Transverse colon (tissue), 4 donors: ENCODE measurements around the gene ZNF677. TPM values are rescaled to one million over a fixed set of nuclear protein-coding genes. Genes with fewer than 3 reads are reported as not detected.
"Not testable (repeated sequence)": the region's sequence is repeated elsewhere in the genome, so short reads cannot be mapped to it uniquely, and the experiment has no call there.

Experiments
- DNase-seq: peaks from one replicate; pipeline ENCODE4 v3.0.0-alpha.2; 2019
- H3K27ac ChIP-seq, 4 donors: fragments of 200-600 bp; sonication (generic); 2 replicates each; pipeline ENCODE4 v1.5.1; 2016 to 2018; ENCODE audit warnings: inconsistent platforms in 4 of 4
- H3K27me3 ChIP-seq: fragments of 200-600 bp; sonication (generic); 2 replicates; pipeline ENCODE4 v1.5.1; 2017; ENCODE audit warnings: inconsistent platforms
- H3K36me3 ChIP-seq, 4 donors: fragments of 200-600 bp; sonication (generic); 2 replicates each; pipeline ENCODE4 v1.5.1; 2017 to 2019; ENCODE audit warnings: inconsistent platforms in 4 of 4
- H3K4me1 ChIP-seq, 4 donors: fragments of 200-600 bp; sonication (generic); 2 replicates each; pipeline ENCODE4 v1.5.1; 2017 to 2020; ENCODE audit warnings: inconsistent platforms in 4 of 4
- H3K4me3 ChIP-seq, 4 donors: fragments of 200-600 bp; sonication (generic); 1 replicate in 1 of 4; 2 replicates in 3 of 4; pipeline versions ENCODE4 v1.5.1 to v1.6.1; 2017 to 2019; ENCODE audit warnings: inconsistent platforms in 4 of 4
- H3K9me3 ChIP-seq, 2 donors: fragments of 200-600 bp; sonication (generic); 2 replicates each; pipeline ENCODE4 v1.5.1; 2017 to 2019; ENCODE audit warnings: inconsistent platforms in 2 of 2
- CTCF ChIP-seq, 5 experiments: fragments of 200-600 bp in 3 of 5; fragments of 450-650 bp in 2 of 5; sonication (generic) in 3 of 5; IDR thresholded peaks; 1 replicate in 2 of 5; 2 replicates in 3 of 5; pipeline ENCODE4 v1.5.1; 2016 to 2017; ENCODE audit warnings: antibody characterized with exemption in 5 of 5, inconsistent platforms in 3 of 5, mild to moderate bottlenecking in 2 of 5, moderate library complexity in 1 of 5
- EP300 ChIP-seq: sonication (generic); formaldehyde crosslinking; IDR thresholded peaks from one replicate; pipeline ENCODE4 v1.6.1; 2017; ENCODE audit warnings: antibody characterized with exemption, low read depth
- POLR2A ChIP-seq: fragments of 450-650 bp; IDR thresholded peaks from one replicate; pipeline ENCODE4 v1.6.1; 2016; ENCODE audit warnings: antibody characterized with exemption, mild to moderate bottlenecking, moderate library complexity
- POLR2AphosphoS5 ChIP-seq, 3 donors: sonication (generic); formaldehyde crosslinking; IDR thresholded peaks; one replicate each; pipeline ENCODE4 v1.6.1; 2016; ENCODE audit warnings: antibody characterized with exemption in 3 of 3
- WGBS, 2 donors: methylation state at CpG; one replicate each; pipeline ENCODE4 v1.1.5; 2018; ENCODE audit warnings: low coverage in 1 of 2; 5-methylcytosine and 5-hydroxymethylcytosine counted together
- in situ Hi-C, 4 donors: fragments of 200-750 bp; cut with MboI; loops; one replicate each; pipeline versions ENCODE4 v1.15.0 to v1.15.1; 2017; ENCODE audit warnings: low sequenced_read_pairs in 3 of 4, low pct_ligation_motif_present in 1 of 4, low pct_unique_long_range_greater_than_20kb in 1 of 4
- intact Hi-C: fragments of 100-400 bp; cut with DNase I; formaldehyde crosslinking; loops from one replicate; pipeline ENCODE4 v1.15.1; 2023; ENCODE audit warnings: low total_unique reads
- total RNA-seq, 4 donors: library from RNA; depleted of rRNA; stranded (reverse); fragments of >200 nt; gene quantifications; one replicate each; pipeline ENCODE4 v1.1.0, GENCODE V29; 2016

Gene ZNF677
- total RNA-seq, 4 donors from 2014 or later, result 3.4 to 9.7 (median 6.7) TPM

GRCh38 chr19:53285087-53285486, 30.4 kb upstream of the ZNF677 start:
- peaks cover 0 to 9% of the 10 kb centered on the region in 2 donors for H3K9me3 ChIP-seq
- no peaks in the 10 kb centered on the region for H3K27me3 ChIP-seq
- in situ Hi-C loops, result no loop called here
- H3K27ac ChIP-seq, result no peak overlapping the region
- no peaks in the 10 kb centered on the region for H3K36me3 ChIP-seq
- intact Hi-C loops, result no loop called here
- DNase-seq, result no peak
- H3K4me3 ChIP-seq, result no peak overlapping the region
- TF ChIP-seq EP300 (no peak), CTCF (IDR thresholded peaks at IDR 0.05) (no peak), POLR2A (no peak), POLR2AphosphoS5 (IDR thresholded peaks at IDR 0.05) (no peak)
- H3K4me1 ChIP-seq, result no peaks in the 10 kb centered on the region
- 60 to 68% methylated on average over 3 to 4 of the region's 4 CpGs for WGBS, 2 donors

GRCh38 chr19:53281947-53282346, 27.3 kb upstream of the ZNF677 start:
- H3K9me3 ChIP-seq, H3K27me3 ChIP-seq, in situ Hi-C loops, H3K4me3 ChIP-seq, intact Hi-C loops, DNase-seq, H3K4me1 ChIP-seq, H3K27ac ChIP-seq, H3K36me3 ChIP-seq: not testable (repeated sequence)
- WGBS, 2 donors, result no CpG with 5 or more reads among the region's 8 CpGs

GRCh38 chr19:53275480-53275879, 20.8 kb upstream of the ZNF677 start:
- no peak overlapping the region for H3K27ac ChIP-seq
- no peaks in the 10 kb centered on the region for H3K4me1 ChIP-seq
- H3K4me3 ChIP-seq, result no peak overlapping the region
- H3K36me3 ChIP-seq, result no peaks in the 10 kb centered on the region
- intact Hi-C loops (no loop called here), in situ Hi-C loops (no loop called here)
- WGBS, 2 donors, result 92 to 100% methylated on average over 2 of the region's 2 CpGs
- TF ChIP-seq POLR2A, result no peak
- TF ChIP-seq CTCF (IDR thresholded peaks at IDR 0.05), result no peak
- TF ChIP-seq EP300, result no peak
- TF ChIP-seq POLR2AphosphoS5 (IDR thresholded peaks at IDR 0.05), result no peak
- no peaks in the 10 kb centered on the region for H3K9me3 ChIP-seq
- no peak for DNase-seq
- no peaks in the 10 kb centered on the region for H3K27me3 ChIP-seq

- no peaks in the 10 kb centered on the region for H3K36me3 ChIP-seq
- no peak overlapping the region for H3K4me3 ChIP-seq
- no peak overlapping the region for H3K27ac ChIP-seq
- H3K4me1 ChIP-seq, result no peaks in the 10 kb centered on the region
- WGBS, 2 donors, result 86 to 88% methylated on average over 6 to 9 of the region's 9 CpGs
- intact Hi-C loops (no loop called here), in situ Hi-C loops (loop anchor here in 1 of 4 donors (5.0 kb wide), 1 partner anchor 40 kb away; no protein-coding TSS in a partner anchor)
- DNase-seq, result no peak
- TF ChIP-seq CTCF (IDR thresholded peaks at IDR 0.05), result no peak
- no peak for TF ChIP-seq POLR2AphosphoS5 (IDR thresholded peaks at IDR 0.05)
- TF ChIP-seq EP300, result no peak
- TF ChIP-seq POLR2A, result no peak
- no peaks in the 10 kb centered on the region for H3K27me3 ChIP-seq
- H3K9me3 ChIP-seq, result no peaks in the 10 kb centered on the region
Measured at GRCh38 chr19:53272044-53272443, 17.4 kb upstream of the ZNF677 start.

- H3K36me3 ChIP-seq, H3K27ac ChIP-seq, DNase-seq, H3K4me1 ChIP-seq, H3K27me3 ChIP-seq, H3K4me3 ChIP-seq, intact Hi-C loops, H3K9me3 ChIP-seq: not testable (repeated sequence)
- 95% methylated on average over 19 of the region's 27 CpGs; no CpG with 5 or more reads in 1 of the 2 donors for WGBS, 2 donors
- in situ Hi-C loops, result loop anchor here in 1 of 4 donors (5.0 kb wide), 1 partner anchor 42 kb away; no protein-coding TSS in a partner anchor
Measured at GRCh38 chr19:53269861-53270260, 15.2 kb upstream of the ZNF677 start.

- DNase-seq, H3K27me3 ChIP-seq, H3K4me3 ChIP-seq, H3K36me3 ChIP-seq, in situ Hi-C loops, H3K27ac ChIP-seq, H3K4me1 ChIP-seq, H3K9me3 ChIP-seq, intact Hi-C loops: not testable (repeated sequence)
- WGBS, 2 donors, result 89 to 90% methylated on average over 2 to 4 of the region's 5 CpGs
Measured at GRCh38 chr19:53267623-53268022, 12.9 kb upstream of the ZNF677 start, which contains the start of gene VN1R4. Gene VN1R4 (minus strand): TSS chr19:53267723. CDS start chr19:53267665, 58 bp downstream.

GRCh38 chr19:53257715-53258342, 3.2 kb upstream of the ZNF677 start, which contains the start of gene VN1R2:
Gene VN1R2 (plus strand): TSS chr19:53258292. CDS start chr19:53258376, 84 bp downstream.
- Histone ChIP-seq H3K4me1 (peaks cover 0 to 13% (median 2%) of the 10 kb centered on the region in 4 donors), H3K9me3 (peaks cover 3 to 10% of the 10 kb centered on the region in 2 donors)
- in situ Hi-C loops, H3K36me3 ChIP-seq, H3K27me3 ChIP-seq, intact Hi-C loops, DNase-seq, H3K4me3 ChIP-seq, H3K27ac ChIP-seq: not testable (repeated sequence)
- WGBS, 2 donors, result 70 to 74% methylated on average over 6 to 14 of the region's 14 CpGs
